Parathyroid adenoma (tissue), 2 donors: Measurements from ENCODE around the gene NOL4L.

Experiments
- H2AFZ ChIP-seq: fragments of 300-600 bp; sonication (generic); one replicate; pipeline ENCODE4 v1.7.0; 2017; ENCODE audit warnings: antibody characterized with exemption, mild to moderate bottlenecking
- H3K27ac ChIP-seq: fragments of 300-600 bp; sonication (generic); one replicate; pipeline ENCODE4 v1.7.0; 2017
- H3K27me3 ChIP-seq: fragments of 300-600 bp; sonication (generic); one replicate; pipeline ENCODE4 v1.7.0; 2017; ENCODE audit warnings: low read length; ENCODE audit not compliant: control insufficient read depth, insufficient read depth
- H3K36me3 ChIP-seq: fragments of 300-600 bp; sonication (generic); one replicate; pipeline ENCODE4 v1.7.0; 2017; ENCODE audit warnings: low read length; ENCODE audit not compliant: control insufficient read depth, insufficient read depth
- H3K4me1 ChIP-seq: fragments of 300-600 bp; sonication (generic); one replicate; pipeline ENCODE4 v1.7.0; 2017; ENCODE audit warnings: control low read depth
- H3K4me2 ChIP-seq: fragments of 300-600 bp; sonication (generic); one replicate; pipeline ENCODE4 v1.7.0; 2017; ENCODE audit warnings: low read length
- H3K4me3 ChIP-seq: fragments of 300-600 bp; sonication (generic); one replicate; pipeline ENCODE4 v1.7.0; 2017; ENCODE audit warnings: low read depth, low read length
- H3K79me2 ChIP-seq: fragments of 300-600 bp; sonication (generic); one replicate; pipeline ENCODE4 v1.7.0; 2017; ENCODE audit warnings: control low read depth
- H3K9ac ChIP-seq: fragments of 300-600 bp; sonication (generic); one replicate; pipeline ENCODE4 v1.7.0; 2017; ENCODE audit warnings: mild to moderate bottlenecking
- H3K9me3 ChIP-seq: fragments of 300-600 bp; sonication (generic); one replicate; pipeline ENCODE4 v1.7.0; 2017; ENCODE audit warnings: low read length; ENCODE audit not compliant: control insufficient read depth
- TF ChIP-seq, protein P1 (sequence below): fragments of 300-600 bp; sonication (generic); IDR thresholded peaks from one replicate; pipeline ENCODE4 v1.7.0; 2017; ENCODE audit warnings: antibody characterized with exemption, mild to moderate bottlenecking
- donor health status: primary hyperparathyroidism.

The NOL4L gene

DNA sequence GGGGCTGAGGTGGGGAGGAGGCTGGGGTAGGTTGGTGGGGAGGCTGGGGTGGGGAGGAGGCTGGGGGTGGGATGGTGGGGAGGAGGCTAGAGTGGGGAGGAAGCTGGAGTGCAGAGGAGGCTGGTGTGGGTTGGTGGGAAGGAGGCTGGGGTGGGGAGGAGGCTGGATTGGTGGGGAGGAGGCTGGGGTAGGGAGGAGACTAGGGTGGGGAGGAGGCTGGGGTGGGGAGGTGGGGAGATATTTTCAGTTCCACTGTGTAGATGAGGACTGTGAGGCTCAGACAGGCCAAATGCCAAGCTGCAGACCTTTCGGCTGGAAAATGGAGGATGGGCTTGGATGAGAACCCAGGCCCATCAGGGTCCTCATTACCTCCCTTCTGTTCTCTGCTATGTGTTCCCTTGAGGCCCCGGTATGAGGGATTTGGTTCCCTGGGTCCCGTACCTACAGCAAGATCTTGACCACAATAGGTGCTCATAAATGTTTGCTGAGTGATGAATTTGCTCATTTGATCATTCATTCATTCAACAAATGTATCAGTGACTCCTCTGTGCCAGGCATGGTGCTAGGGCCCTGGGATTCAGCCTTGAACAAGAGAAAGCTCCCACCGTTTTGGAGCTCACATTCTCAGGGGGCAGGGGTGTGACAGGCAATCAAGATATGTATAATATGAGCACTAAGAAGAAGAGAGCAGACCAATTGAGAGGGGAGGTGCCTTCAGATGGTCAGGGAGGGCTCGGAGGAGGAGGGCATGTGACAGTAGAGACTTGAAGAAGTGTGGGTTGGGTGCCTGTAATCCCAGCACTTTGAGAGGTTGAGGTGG lies 36.1 kb upstream of the NOL4L start:
- Histone ChIP-seq H3K9me3 (no peaks in the 10 kb centered on the region), H3K27ac (no peak overlapping the region), H2AFZ (no peak overlapping the region), H3K4me2 (no peak overlapping the region), H3K9ac (no peak overlapping the region), H3K79me2 (no peaks in the 10 kb centered on the region), H3K4me1 (no peaks in the 10 kb centered on the region), H3K4me3 (no peak overlapping the region), H3K36me3 (no peaks in the 10 kb centered on the region), H3K27me3 (no peaks in the 10 kb centered on the region)
- TF ChIP-seq, protein P1, sequence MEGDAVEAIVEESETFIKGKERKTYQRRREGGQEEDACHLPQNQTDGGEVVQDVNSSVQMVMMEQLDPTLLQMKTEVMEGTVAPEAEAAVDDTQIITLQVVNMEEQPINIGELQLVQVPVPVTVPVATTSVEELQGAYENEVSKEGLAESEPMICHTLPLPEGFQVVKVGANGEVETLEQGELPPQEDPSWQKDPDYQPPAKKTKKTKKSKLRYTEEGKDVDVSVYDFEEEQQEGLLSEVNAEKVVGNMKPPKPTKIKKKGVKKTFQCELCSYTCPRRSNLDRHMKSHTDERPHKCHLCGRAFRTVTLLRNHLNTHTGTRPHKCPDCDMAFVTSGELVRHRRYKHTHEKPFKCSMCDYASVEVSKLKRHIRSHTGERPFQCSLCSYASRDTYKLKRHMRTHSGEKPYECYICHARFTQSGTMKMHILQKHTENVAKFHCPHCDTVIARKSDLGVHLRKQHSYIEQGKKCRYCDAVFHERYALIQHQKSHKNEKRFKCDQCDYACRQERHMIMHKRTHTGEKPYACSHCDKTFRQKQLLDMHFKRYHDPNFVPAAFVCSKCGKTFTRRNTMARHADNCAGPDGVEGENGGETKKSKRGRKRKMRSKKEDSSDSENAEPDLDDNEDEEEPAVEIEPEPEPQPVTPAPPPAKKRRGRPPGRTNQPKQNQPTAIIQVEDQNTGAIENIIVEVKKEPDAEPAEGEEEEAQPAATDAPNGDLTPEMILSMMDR: no peak

- TF ChIP-seq, protein P1: no peak
Measured at GRCh38 chr20:32619586-32619985, 34.5 kb upstream of the NOL4L start.

GRCh38 chr20:32614772-32615171 lies 29.6 kb upstream of the NOL4L start:
- H3K4me1 ChIP-seq: no peaks in the 10 kb centered on the region
- H3K27ac ChIP-seq: no peak overlapping the region
- H2AFZ ChIP-seq: no peak overlapping the region
- H3K4me2 ChIP-seq: no peak overlapping the region
- H3K36me3 ChIP-seq: no peaks in the 10 kb centered on the region
- H3K9ac ChIP-seq: no peak overlapping the region
- TF ChIP-seq, protein P1: no peak
- no peaks in the 10 kb centered on the region for H3K27me3 ChIP-seq
- H3K79me2 ChIP-seq: no peaks in the 10 kb centered on the region
- no peaks in the 10 kb centered on the region for H3K9me3 ChIP-seq
- H3K4me3 ChIP-seq: no peak overlapping the region

More at GRCh38 chr20:32619586-32619985, 34.5 kb upstream of the NOL4L start:
- Histone ChIP-seq H3K4me3 (no peak overlapping the region), H3K9ac (no peak overlapping the region), H3K79me2 (no peaks in the 10 kb centered on the region), H3K27ac (no peak overlapping the region), H2AFZ (no peak overlapping the region), H3K36me3 (no peaks in the 10 kb centered on the region), H3K9me3 (no peaks in the 10 kb centered on the region), H3K4me1 (no peaks in the 10 kb centered on the region), H3K27me3 (no peaks in the 10 kb centered on the region), H3K4me2 (no peak overlapping the region)

DNA sequence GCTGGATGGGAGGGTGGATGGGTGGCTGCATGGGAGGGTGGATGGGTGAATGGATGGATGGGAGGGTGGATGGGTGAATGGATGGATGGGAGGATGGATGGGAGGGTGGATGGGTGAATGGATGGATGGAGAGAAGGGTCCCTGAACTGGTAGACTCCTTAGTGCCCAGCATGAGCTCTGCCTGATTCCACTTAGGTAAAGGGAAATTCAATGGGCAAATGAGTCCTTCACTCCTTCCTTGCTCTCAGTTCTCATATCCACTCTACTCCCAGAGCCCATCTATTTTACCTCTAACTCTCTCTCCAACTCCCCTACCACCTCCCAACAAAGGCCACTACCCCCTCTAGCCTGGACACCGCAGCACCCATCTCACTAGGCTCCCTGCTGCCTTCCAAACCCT lies 29.2 kb upstream of the NOL4L start:
- H3K79me2 ChIP-seq: no peaks in the 10 kb centered on the region
- TF ChIP-seq, protein P1: no peak
- H2AFZ ChIP-seq: no peak overlapping the region
- no peaks in the 10 kb centered on the region for H3K4me1 ChIP-seq
- H3K4me3 ChIP-seq: no peak overlapping the region
- no peak overlapping the region for H3K27ac ChIP-seq
- no peak overlapping the region for H3K4me2 ChIP-seq
- H3K27me3 ChIP-seq: no peaks in the 10 kb centered on the region
- H3K9ac ChIP-seq: no peak overlapping the region
- H3K9me3 ChIP-seq: no peaks in the 10 kb centered on the region
- H3K36me3 ChIP-seq: no peaks in the 10 kb centered on the region
